MM.1S (cell line): ENCODE data around the gene BRI3.

Experiments used
- EZH2 ChIP-seq: fragments of 300-600 bp; sonication (generic); optimal IDR thresholded peaks from 2 replicates; pipeline ENCODE3; 2017; ENCODE audit warnings: low read depth, mild to moderate bottlenecking, antibody characterized with exemption, low read length, mixed read lengths
- EZH2phosphoT487 ChIP-seq: fragments of 300-600 bp; sonication (generic); IDR thresholded peaks from 2 replicates; pipeline ENCODE4 v1.6.1; 2018; ENCODE audit warnings: antibody characterized with exemption, low read length
- TF ChIP-seq, protein P1 (sequence below): fragments of 300-600 bp; sonication (generic); IDR thresholded peaks from 2 replicates; pipeline ENCODE4 v1.5.1; 2016; ENCODE audit warnings: antibody characterized with exemption, low read length, mixed read lengths

GRCh38 chr7:98335411-98335977 lies 54.0 kb downstream of the BRI3 start:
- TF ChIP-seq, protein P1, sequence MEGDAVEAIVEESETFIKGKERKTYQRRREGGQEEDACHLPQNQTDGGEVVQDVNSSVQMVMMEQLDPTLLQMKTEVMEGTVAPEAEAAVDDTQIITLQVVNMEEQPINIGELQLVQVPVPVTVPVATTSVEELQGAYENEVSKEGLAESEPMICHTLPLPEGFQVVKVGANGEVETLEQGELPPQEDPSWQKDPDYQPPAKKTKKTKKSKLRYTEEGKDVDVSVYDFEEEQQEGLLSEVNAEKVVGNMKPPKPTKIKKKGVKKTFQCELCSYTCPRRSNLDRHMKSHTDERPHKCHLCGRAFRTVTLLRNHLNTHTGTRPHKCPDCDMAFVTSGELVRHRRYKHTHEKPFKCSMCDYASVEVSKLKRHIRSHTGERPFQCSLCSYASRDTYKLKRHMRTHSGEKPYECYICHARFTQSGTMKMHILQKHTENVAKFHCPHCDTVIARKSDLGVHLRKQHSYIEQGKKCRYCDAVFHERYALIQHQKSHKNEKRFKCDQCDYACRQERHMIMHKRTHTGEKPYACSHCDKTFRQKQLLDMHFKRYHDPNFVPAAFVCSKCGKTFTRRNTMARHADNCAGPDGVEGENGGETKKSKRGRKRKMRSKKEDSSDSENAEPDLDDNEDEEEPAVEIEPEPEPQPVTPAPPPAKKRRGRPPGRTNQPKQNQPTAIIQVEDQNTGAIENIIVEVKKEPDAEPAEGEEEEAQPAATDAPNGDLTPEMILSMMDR: no peak
- TF ChIP-seq EZH2 (no peak), EZH2phosphoT487 (no peak)
